ENCODE data around the gene SOX18.

Gene SOX18

DNA sequence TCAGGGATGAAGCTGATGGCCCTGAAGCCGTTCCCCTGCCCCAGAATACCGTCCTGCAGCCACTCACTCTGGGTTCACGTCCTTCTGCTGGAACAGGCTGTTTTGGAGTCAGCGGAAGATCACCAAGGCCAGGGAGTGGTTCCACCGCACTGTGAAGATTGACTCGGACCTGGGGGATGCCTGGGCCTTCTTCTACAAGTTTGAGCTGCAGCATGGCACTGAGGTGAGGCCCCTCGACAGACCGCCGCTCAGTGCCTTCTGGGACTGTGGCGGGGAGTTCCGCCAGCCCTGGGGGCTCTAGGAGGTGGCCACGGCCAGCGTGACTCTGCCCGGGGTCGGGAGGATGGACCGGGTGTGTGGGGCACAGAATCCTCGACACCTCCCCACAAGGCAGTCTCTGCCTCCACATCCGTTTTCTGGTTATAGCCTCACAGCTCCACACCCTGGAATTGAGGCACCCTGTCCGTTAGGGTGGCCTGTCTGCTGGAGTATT is 17.6 kb downstream of the SOX18 start:
- no peak for DNase-seq (ENCODE audit: extremely low read depth, low read depth)
- TF ChIP-seq, protein P1, sequence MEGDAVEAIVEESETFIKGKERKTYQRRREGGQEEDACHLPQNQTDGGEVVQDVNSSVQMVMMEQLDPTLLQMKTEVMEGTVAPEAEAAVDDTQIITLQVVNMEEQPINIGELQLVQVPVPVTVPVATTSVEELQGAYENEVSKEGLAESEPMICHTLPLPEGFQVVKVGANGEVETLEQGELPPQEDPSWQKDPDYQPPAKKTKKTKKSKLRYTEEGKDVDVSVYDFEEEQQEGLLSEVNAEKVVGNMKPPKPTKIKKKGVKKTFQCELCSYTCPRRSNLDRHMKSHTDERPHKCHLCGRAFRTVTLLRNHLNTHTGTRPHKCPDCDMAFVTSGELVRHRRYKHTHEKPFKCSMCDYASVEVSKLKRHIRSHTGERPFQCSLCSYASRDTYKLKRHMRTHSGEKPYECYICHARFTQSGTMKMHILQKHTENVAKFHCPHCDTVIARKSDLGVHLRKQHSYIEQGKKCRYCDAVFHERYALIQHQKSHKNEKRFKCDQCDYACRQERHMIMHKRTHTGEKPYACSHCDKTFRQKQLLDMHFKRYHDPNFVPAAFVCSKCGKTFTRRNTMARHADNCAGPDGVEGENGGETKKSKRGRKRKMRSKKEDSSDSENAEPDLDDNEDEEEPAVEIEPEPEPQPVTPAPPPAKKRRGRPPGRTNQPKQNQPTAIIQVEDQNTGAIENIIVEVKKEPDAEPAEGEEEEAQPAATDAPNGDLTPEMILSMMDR (IDR thresholded peaks at IDR 0.05; ENCODE audit: low read depth, low read length, missing control alignments) = no peak
- no peak overlapping the region for H3K4me3 ChIP-seq (replicated peaks; ENCODE audit: low read depth, low read length)

DNA sequence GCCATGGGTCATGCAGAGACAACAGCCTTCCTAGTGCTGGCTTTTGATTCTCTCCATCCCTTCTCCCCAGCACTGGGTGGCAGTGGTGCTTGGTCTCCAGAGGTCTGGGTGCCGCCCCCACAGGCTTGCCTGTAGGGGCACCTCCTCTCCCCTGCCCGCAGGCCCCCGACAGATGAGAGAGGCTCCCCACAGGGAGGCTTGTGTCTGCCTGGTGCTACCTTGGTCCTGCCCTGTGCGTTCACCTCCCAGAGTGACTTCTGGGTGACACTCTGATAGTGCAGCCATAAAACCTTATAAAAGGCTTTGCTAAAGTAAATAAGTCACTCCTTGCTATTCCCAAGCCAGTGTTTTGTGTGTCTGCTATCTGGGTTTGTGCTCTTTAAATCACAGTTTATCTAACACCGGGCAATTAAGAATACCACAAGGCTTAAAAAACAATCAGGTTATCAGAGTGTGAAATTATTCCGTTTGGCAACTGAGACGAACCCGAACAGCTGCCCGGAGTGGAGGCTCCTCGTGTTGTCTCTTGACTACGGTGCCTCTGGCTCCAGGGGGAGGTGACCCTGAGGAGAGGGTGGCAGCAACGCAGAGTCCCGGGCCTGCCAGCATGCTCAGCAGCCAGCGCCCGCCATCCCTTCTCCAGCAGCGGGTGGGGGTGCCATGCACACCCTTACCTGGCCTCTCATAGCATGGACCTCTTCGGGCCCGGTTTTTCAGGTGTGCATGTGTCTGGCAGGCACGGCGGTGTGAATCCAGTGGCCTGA is 18.9 kb downstream of the SOX18 start:
- DNase-seq (ENCODE audit: extremely low read depth, low read depth) = no peak
- TF ChIP-seq, protein P1 (IDR thresholded peaks at IDR 0.05; ENCODE audit: low read depth, low read length, missing control alignments) = no peak
- no peak overlapping the region for H3K4me3 ChIP-seq (replicated peaks; ENCODE audit: low read depth, low read length)

DNA sequence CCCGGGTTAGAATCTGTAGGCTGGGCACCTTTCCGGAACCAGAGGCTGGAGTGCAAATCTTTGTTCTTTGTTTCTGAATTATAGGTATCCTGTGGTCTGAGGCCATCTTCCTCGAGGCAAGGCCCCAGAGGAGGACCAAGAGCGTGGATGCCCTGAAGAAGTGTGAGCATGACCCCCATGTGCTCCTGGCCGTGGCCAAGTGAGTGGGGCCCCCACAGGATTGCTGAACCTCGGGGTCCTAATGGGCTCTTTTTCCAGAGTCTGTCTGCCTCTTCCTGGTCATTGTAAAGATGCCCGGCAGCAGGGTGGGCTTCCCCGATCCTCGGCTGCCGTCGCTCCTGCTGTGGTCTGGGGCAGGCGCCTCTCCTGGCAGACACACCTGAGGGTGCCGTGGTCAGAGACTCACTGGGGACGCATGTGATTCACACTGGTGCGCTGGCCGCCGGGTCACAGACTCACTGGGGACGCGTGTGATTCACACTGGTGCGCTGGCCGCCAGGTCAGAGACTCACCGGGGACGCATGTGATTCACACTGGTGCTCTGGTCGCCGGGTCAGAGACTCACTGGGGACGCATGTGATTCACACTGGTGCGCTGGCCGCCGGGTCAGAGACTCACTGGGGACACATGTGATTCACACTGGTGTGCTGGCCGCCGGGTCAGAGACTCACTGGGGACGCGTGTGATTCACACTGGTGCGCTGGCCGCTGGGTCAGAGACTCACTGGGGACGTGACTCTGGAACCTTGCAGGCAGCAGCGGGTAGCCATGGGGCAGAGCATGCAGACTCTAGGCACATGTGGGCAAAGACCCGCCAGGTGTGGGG is 19.9 kb downstream of the SOX18 start:
- TF ChIP-seq, protein P1 (IDR thresholded peaks at IDR 0.05; ENCODE audit: low read depth, low read length, missing control alignments) = no peak
- DNase-seq (ENCODE audit: extremely low read depth, low read depth) = no peak
- H3K4me3 ChIP-seq (replicated peaks; ENCODE audit: low read depth, low read length) = no peak overlapping the region

DNA sequence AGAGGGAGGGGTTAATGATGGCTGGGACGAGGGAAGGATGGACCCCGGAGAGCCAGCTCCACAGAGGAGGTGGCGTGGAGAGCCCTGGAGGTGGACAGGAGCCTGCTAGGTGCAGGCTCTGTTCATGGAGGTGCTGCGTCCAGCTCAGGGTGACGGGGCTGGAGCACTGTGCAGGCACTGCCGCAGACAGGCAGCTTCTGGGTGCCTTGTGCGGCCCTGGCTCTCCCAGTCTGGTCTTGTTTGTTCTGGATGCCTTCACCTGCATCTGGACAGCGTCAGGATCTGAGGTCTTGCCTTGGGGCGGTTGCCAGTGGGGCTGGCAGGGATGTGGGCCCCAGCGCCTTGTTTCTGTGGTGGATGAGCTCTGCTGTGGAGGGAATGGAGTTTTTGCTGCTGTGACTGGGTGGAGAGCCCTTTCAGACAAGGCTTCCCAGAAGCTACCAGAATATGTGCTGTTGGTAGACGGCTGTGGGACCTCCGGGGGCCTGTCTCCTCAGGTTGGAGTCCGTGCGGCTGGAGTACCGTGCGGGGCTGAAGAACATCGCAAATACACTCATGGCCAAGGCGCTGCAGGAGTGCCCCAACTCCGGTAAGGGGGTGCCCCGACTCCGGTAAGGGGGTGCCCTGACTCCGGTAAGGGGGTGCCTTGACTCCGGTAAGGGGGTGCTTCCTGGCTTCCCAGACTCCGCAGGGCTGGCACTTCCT is 21.3 kb downstream of the SOX18 start:
- no peak for DNase-seq (ENCODE audit: extremely low read depth, low read depth)
- TF ChIP-seq, protein P1 (IDR thresholded peaks at IDR 0.05; ENCODE audit: low read depth, low read length, missing control alignments) = no peak
- no peak overlapping the region for H3K4me3 ChIP-seq (replicated peaks; ENCODE audit: low read depth, low read length)

DNA sequence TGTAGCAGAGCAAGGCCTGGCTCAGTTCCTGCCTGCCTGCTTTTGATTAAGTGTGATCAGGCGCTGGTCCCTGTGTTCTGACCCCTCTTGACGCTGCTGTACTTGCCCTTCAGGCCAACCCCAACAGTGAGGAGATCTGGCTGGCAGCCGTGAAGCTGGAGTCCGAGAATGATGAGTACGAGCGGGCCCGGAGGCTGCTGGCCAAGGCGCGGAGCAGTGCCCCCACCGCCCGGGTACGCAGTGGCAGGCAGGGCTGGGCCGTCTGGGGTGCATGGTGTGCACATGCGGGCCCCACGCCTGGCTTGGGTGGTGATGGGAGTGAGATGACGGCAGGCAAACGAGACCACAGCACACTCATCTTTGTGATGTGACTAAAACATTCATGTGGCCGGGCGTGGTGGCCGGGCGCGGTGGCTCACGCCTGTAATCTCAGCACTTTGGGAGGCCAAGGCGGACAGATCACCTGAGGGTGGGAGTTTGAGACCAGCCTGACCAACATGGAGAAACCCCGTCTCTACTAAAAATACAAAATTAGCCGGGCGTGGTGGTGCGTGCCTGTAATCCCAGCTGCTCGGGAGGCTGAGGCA is 23.5 kb downstream of the SOX18 start:
- no peak for DNase-seq (ENCODE audit: extremely low read depth, low read depth)
- no peak overlapping the region for H3K4me3 ChIP-seq (replicated peaks; ENCODE audit: low read depth, low read length)
- TF ChIP-seq, protein P1 (IDR thresholded peaks at IDR 0.05; ENCODE audit: low read depth, low read length, missing control alignments) = no peak

DNA sequence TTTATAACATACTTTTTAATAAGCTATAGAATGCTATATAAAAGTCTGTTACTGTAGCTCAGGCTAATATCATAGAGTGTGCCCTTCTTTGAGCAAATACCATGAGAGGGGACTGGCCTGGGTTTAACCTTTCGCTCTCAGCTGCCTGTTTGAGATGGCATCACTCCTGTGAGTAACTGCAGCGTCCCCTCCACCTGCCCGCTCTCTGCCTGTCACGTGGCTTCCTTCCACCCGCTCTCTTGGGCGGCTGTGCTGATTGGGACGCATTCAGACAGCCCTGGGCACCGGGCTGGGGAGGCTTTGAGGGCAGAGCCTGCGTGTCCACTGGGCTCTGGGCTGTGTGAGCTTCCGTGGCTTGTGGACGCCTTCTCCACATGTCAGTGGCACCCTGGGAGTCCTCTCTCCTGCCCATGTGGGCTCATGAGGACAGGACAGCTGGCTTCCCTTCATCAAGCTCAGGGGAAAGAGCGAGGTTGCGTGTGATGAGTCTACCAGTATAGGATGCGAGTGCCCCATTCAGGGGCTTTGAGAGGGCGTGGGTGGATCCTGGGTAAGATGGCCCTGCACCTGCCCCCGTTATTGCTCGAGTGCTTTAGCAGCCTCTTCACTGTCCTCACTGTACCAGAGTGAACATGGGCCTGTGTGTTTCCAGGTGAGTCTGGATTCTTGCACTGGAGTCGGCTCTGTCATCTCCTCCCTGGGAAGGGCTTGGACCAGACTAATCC is 24.2 kb downstream of the SOX18 start:
- DNase-seq (ENCODE audit: extremely low read depth, low read depth) = no peak
- no peak overlapping the region for H3K4me3 ChIP-seq (replicated peaks; ENCODE audit: low read depth, low read length)
- TF ChIP-seq, protein P1 (IDR thresholded peaks at IDR 0.05; ENCODE audit: low read depth, low read length, missing control alignments) = no peak

All from HFF-Myc (cell line).